Endodermal cell (in vitro differentiated cells): ENCODE results near the gene CYYR1. TPM values are rescaled to one million over a fixed set of nuclear protein-coding genes. Genes with fewer than 3 reads are reported as not detected.

Source experiments
- DNase-seq: peaks from one replicate; pipeline ENCODE4 v3.0.0-alpha.2; 2017
- H3K27ac ChIP-seq: 2 replicates; pipeline ENCODE4 v1.5.1; 2013; ENCODE audit warnings: mild to moderate bottlenecking, low read depth, low read length, moderate library complexity
- H3K27me3 ChIP-seq: 2 replicates; pipeline ENCODE4 v1.6.1; 2013; ENCODE audit warnings: mild to moderate bottlenecking, low read length, moderate library complexity; ENCODE audit not compliant: insufficient read depth, control insufficient read depth, poor library complexity, severe bottlenecking
- H3K36me3 ChIP-seq: 2 replicates; pipeline ENCODE4 v1.7.0; 2013; ENCODE audit warnings: mild to moderate bottlenecking, low read length, moderate library complexity; ENCODE audit not compliant: control insufficient read depth, insufficient read depth
- H3K4me1 ChIP-seq: one replicate; pipeline ENCODE4 v1.7.0; 2013; ENCODE audit warnings: low read length; ENCODE audit not compliant: control insufficient read depth, insufficient read depth
- H3K4me3 ChIP-seq: 2 replicates; pipeline ENCODE4 v1.5.1; 2013; ENCODE audit warnings: mild to moderate bottlenecking, low read length, moderate library complexity
- H3K9ac ChIP-seq: 2 replicates; pipeline ENCODE4 v1.6.1; 2013; ENCODE audit warnings: mild to moderate bottlenecking, low read length, moderate library complexity; ENCODE audit not compliant: poor library complexity, severe bottlenecking; ENCODE audit errors: extremely low read depth
- H3K9me3 ChIP-seq: 2 replicates; pipeline ENCODE4 v1.6.1; 2013; ENCODE audit warnings: mild to moderate bottlenecking, low read length, moderate library complexity; ENCODE audit not compliant: control insufficient read depth
- H3K27ac Mint-ChIP-seq: 2 replicates; pipeline ENCODE4 v1.8.0; 2020; ENCODE audit warnings: mixed read lengths
- H3K27me3 Mint-ChIP-seq: 2 replicates; pipeline ENCODE4 v1.8.0; 2021; ENCODE audit warnings: mild to moderate bottlenecking, mixed read lengths; ENCODE audit not compliant: insufficient read depth
- H3K36me3 Mint-ChIP-seq: 2 replicates; pipeline ENCODE4 v1.8.0; 2020; ENCODE audit warnings: low read depth, mixed read lengths
- H3K4me1 Mint-ChIP-seq: 2 replicates; pipeline ENCODE4 v1.8.0; 2020; ENCODE audit warnings: mixed read lengths
- H3K4me3 Mint-ChIP-seq: 2 replicates; pipeline ENCODE4 v1.8.0; 2020; ENCODE audit warnings: mild to moderate bottlenecking, moderate library complexity, mixed read lengths
- H3K9me3 Mint-ChIP-seq: 2 replicates; pipeline ENCODE4 v1.8.0; 2020; ENCODE audit warnings: mild to moderate bottlenecking, mixed read lengths
- WGBS, 2 experiments: methylation state at CpG; one replicate each; pipeline versions ENCODE4 v1.1.5 to v1.1.7; 2013; ENCODE audit warnings: missing lambda C conversion rate in 2 of 2, mixed read lengths in 1 of 2; ENCODE audit not compliant: insufficient coverage in 1 of 2, insufficient read length in 1 of 2; 5-methylcytosine and 5-hydroxymethylcytosine counted together
- total RNA-seq, 2 donors: library from RNA; stranded (reverse); fragmentation: NEBNext Ultra II Directional in 1 of 2; extraction: Animal tissue kit (Norgen Biotek cat#: 25700) in 1 of 2; gene quantifications; 2 replicates in 1 of 2; 3 replicates in 1 of 2; pipeline ENCODE4 v1.2.1, GENCODE V29; 2021
- TF ChIP-seq, protein P1 (sequence below): fragments of 200-600 bp; sonication (generic); conservative IDR thresholded peaks from 2 replicates; pipeline ENCODE4 v1.5.0; 2021; ENCODE audit warnings: antibody characterized with exemption, mild to moderate bottlenecking

The CYYR1 gene
- total RNA-seq, 2 donors from 2014 or later, result 16.8 to 16.9 TPM

DNA sequence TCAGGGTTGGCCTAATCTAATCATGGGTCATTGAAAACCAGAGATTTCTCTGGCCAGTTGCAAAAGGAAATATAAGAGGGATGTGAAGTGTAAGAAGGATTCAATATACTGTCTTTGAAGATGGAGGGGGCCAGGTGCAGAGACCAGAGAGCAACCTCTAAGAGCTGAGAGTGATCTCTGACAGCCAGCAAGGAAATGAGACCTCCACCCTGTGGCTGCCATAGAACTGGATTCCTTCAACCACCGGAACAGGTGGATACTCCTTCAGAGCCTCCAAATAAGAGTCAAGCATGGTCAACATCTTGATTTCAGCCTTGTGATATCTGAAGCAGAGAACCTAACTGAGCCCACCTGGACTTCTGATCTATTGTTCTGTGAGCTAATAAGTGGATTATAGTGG is 128.4 kb downstream of the CYYR1 start:
- 80 to 97% methylated on average over 1 of the region's 1 CpG for WGBS, 2 experiments
- no peak overlapping the region for H3K27ac Mint-ChIP-seq
- TF ChIP-seq, protein P1, sequence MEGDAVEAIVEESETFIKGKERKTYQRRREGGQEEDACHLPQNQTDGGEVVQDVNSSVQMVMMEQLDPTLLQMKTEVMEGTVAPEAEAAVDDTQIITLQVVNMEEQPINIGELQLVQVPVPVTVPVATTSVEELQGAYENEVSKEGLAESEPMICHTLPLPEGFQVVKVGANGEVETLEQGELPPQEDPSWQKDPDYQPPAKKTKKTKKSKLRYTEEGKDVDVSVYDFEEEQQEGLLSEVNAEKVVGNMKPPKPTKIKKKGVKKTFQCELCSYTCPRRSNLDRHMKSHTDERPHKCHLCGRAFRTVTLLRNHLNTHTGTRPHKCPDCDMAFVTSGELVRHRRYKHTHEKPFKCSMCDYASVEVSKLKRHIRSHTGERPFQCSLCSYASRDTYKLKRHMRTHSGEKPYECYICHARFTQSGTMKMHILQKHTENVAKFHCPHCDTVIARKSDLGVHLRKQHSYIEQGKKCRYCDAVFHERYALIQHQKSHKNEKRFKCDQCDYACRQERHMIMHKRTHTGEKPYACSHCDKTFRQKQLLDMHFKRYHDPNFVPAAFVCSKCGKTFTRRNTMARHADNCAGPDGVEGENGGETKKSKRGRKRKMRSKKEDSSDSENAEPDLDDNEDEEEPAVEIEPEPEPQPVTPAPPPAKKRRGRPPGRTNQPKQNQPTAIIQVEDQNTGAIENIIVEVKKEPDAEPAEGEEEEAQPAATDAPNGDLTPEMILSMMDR, result no peak

DNA sequence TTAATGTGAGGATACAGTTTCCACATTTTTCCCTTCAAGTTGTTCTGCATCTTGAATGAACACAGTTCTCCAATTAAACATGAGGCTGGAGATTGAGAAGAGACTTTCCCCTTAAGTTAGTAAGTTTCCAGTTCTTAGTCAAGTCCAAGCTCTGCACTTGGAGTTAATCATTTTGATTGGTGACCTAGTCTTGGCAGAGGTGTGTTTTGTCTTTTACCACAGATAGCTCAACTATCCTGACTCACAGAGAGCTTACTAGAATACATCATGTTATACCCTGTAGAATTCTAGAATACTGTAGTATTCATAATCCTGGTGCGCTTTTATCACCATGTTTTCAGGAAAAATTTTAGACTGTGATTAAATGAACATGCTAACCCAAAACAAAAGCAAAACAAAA is 129.2 kb downstream of the CYYR1 start:
- 100% methylated on average over 1 of the region's 1 CpG; no CpG with 5 or more reads in 1 of the 2 experiments for WGBS, 2 experiments
- Mint-ChIP-seq H3K27ac (no peak overlapping the region), H3K36me3 (peaks cover 3% of the 10 kb centered on the region), H3K27me3 (no peaks in the 10 kb centered on the region), H3K4me3 (no peak overlapping the region), H3K4me1 (peaks cover 13% of the 10 kb centered on the region), H3K9me3 (peaks cover 3% of the 10 kb centered on the region)
- no peak overlapping the region for H3K4me3 ChIP-seq
- no peaks in the 10 kb centered on the region for H3K36me3 ChIP-seq
- peaks cover 11% of the 10 kb centered on the region for H3K9me3 ChIP-seq
- H3K27me3 ChIP-seq, result no peaks in the 10 kb centered on the region
- no peak overlapping the region for H3K9ac ChIP-seq
- TF ChIP-seq, protein P1, result no peak
- DNase-seq, result no peak
- H3K4me1 ChIP-seq, result peaks cover 1% of the 10 kb centered on the region
- no peak overlapping the region for H3K27ac ChIP-seq

More for the DNA sequence above, 128.4 kb downstream of the CYYR1 start:
- Histone ChIP-seq H3K27me3 (no peaks in the 10 kb centered on the region), H3K36me3 (no peaks in the 10 kb centered on the region), H3K27ac (no peak overlapping the region), H3K4me3 (no peak overlapping the region), H3K4me1 (no peaks in the 10 kb centered on the region), H3K9ac (no peak overlapping the region), H3K9me3 (peaks cover 11% of the 10 kb centered on the region)
- Mint-ChIP-seq H3K9me3 (peaks cover 3% of the 10 kb centered on the region), H3K4me3 (no peak overlapping the region), H3K36me3 (peaks cover 3% of the 10 kb centered on the region), H3K27me3 (no peaks in the 10 kb centered on the region), H3K4me1 (peaks cover 8% of the 10 kb centered on the region)
- no peak for DNase-seq

DNA sequence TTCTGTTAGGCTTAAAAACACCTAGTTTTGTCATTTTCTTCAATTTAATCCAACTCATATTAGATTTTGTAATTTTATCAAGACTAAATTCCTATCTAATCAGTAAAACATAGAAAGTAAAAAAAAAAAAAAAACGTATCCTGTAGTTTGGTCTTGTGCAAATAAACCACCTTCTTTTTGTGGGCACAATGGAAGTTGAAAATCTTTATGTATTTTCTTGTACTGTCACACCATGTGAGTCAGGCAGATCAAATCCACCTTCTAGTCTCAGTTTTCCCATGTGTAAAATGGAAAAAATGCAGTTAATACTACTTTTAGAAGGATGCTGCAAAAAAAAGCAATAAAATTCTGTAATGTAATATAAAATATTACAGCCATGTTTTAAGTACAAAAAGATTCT is 129.8 kb downstream of the CYYR1 start:
- no peaks in the 10 kb centered on the region for H3K27me3 Mint-ChIP-seq
- H3K9me3 Mint-ChIP-seq, result peaks cover 3% of the 10 kb centered on the region
- H3K4me1 Mint-ChIP-seq, result peaks cover 19% of the 10 kb centered on the region
- TF ChIP-seq, protein P1, result no peak
- no peak overlapping the region for H3K4me3 Mint-ChIP-seq
- Histone ChIP-seq H3K9me3 (peaks cover 11% of the 10 kb centered on the region), H3K27ac (no peak overlapping the region), H3K36me3 (no peaks in the 10 kb centered on the region), H3K9ac (no peak overlapping the region), H3K4me1 (peaks cover 5% of the 10 kb centered on the region), H3K27me3 (no peaks in the 10 kb centered on the region), H3K4me3 (no peak overlapping the region)
- no peak for DNase-seq
- no peak overlapping the region for H3K27ac Mint-ChIP-seq
- H3K36me3 Mint-ChIP-seq, result peaks cover 3% of the 10 kb centered on the region
- 89% methylated on average over 1 of the region's 1 CpG; no CpG with 5 or more reads in 1 of the 2 experiments for WGBS, 2 experiments
